HCT116 (cell line): ENCODE data around the gene TMEM271. TPM values are rescaled to one million over a fixed set of nuclear protein-coding genes. Genes with fewer than 3 reads are reported as not detected.

Experiments used
- ATAC-seq: fragments of 200-7000 bp; cut with Tn5 transposase; 2 replicates; pipeline ENCODE4 v1.9.1; 2020; ENCODE audit warnings: mild to moderate bottlenecking, moderate library complexity
- BruUV-seq: library from RNA; stranded (reverse); fragments of 400-500 nt; replicated peaks from 2 replicates; lab custom pipeline; 2021; lab: Mats Ljungman, UMichigan
- CTCF ChIA-PET: fragments of 300-600 bp; sonication (Branson Sonifier 250); formaldehyde crosslinking; loops from one replicate; lab custom pipeline; 2021; ENCODE audit warnings: antibody characterized with exemption; lab: Charles Lee
- POLR2A ChIA-PET: fragments of 300-600, 350-600 bp; sonication (Branson Sonifier 250); formaldehyde crosslinking; loops from one replicate; lab custom pipeline; 2021; ENCODE audit warnings: antibody characterized with exemption; lab: Charles Lee
- RAD21 ChIA-PET, 2 experiments: fragments of 300-600 bp; sonication (Branson Sonifier 250); formaldehyde crosslinking; loops; one replicate each; lab custom pipeline; 2023; ENCODE audit warnings: low total read pairs in 2 of 2; ENCODE audit not compliant: uncharacterized antibody in 2 of 2, unreplicated experiment in 2 of 2, low non-redundant PET in 1 of 2; lab: Charles Lee
- DNase-seq: peaks from one replicate; pipeline ENCODE4 v3.0.0-alpha.2; 2010; ENCODE audit warnings: low read depth, low spot score
- H2AFZ ChIP-seq: fragments of 200-600 bp; shearing (Covaris generic), sonication (generic); 2 replicates; pipeline ENCODE4 v1.6.1; 2017; ENCODE audit warnings: low read depth, mixed run types, mixed read lengths, antibody characterized with exemption, low read length; ENCODE audit not compliant: poor library complexity, severe bottlenecking
- H3K27ac ChIP-seq: 2 replicates; pipeline ENCODE4 v1.5.1; 2012; ENCODE audit warnings: low read depth, low read length
- H3K27me3 ChIP-seq: fragments of 200-600 bp; sonication (generic); 2 replicates; pipeline ENCODE4 v1.6.1; 2016; ENCODE audit warnings: mixed run types, low read length, mixed read lengths; ENCODE audit not compliant: insufficient read depth
- H3K36me3 ChIP-seq, 2 experiments: fragments of 200-500 bp in 1 of 2; fragments of 200-600 bp in 1 of 2; sonication (Bioruptor generic) in 1 of 2; sonication (generic) in 1 of 2; 2 replicates each; pipeline versions ENCODE4 v1.5.1 to v1.6.1; 2014 to 2016; ENCODE audit warnings: low read length in 2 of 2, inconsistent platforms in 1 of 2, mixed read lengths in 1 of 2, mixed run types in 1 of 2; ENCODE audit not compliant: insufficient read depth in 2 of 2, control insufficient read depth in 1 of 2
- H3K4me1 ChIP-seq, 2 experiments: fragments of 200-600 bp in 1 of 2; sonication (generic) in 1 of 2; 2 replicates each; pipeline versions ENCODE4 v1.5.1 to v1.6.1; 2012 to 2017; ENCODE audit warnings: low read length in 2 of 2, inconsistent platforms in 1 of 2, mild to moderate bottlenecking in 1 of 2, mixed read lengths in 1 of 2, mixed run types in 1 of 2, moderate library complexity in 1 of 2; ENCODE audit not compliant: insufficient read depth in 2 of 2, control insufficient read depth in 1 of 2
- H3K4me2 ChIP-seq: fragments of 200-600 bp; sonication (generic); 2 replicates; pipeline ENCODE4 v1.6.1; 2017; ENCODE audit warnings: mixed run types, low read length, mixed read lengths
- H3K4me3 ChIP-seq, 2 experiments: fragments of 200-600 bp in 1 of 2; sonication (generic) in 1 of 2; replicated peaks in 1 of 2; 2 replicates each; pipeline ENCODE4 v1.5.1; 2011 to 2016; ENCODE audit warnings: low read length in 2 of 2, control low read depth in 1 of 2, low read depth in 1 of 2, mild to moderate bottlenecking in 1 of 2, mixed read lengths in 1 of 2, mixed run types in 1 of 2
- H3K79me2 ChIP-seq: fragments of 200-600 bp; sonication (generic); 2 replicates; pipeline ENCODE4 v1.6.1; 2017; ENCODE audit warnings: mild to moderate bottlenecking, mixed run types, low read length, moderate library complexity, mixed read lengths; ENCODE audit not compliant: insufficient read depth
- H3K9ac ChIP-seq: fragments of 200-600 bp; sonication (generic); 2 replicates; pipeline ENCODE4 v1.6.1; 2016; ENCODE audit warnings: low read length, mixed read lengths
- H3K9me2 ChIP-seq: fragments of 200-600 bp; sonication (generic), shearing (Covaris generic); 2 replicates; pipeline ENCODE4 v1.6.1; 2017; ENCODE audit warnings: mixed run types, mild to moderate bottlenecking, moderate library complexity; ENCODE audit not compliant: insufficient read depth
- H3K9me3 ChIP-seq, 2 experiments: fragments of 200-500 bp in 1 of 2; fragments of 200-600 bp in 1 of 2; sonication (Bioruptor generic) in 1 of 2; sonication (generic) in 1 of 2; 2 replicates each; pipeline ENCODE4 v1.6.1; 2014 to 2017; ENCODE audit warnings: low read length in 2 of 2, mixed read lengths in 2 of 2, inconsistent platforms in 1 of 2, low read depth in 1 of 2, mild to moderate bottlenecking in 1 of 2, mixed run types in 1 of 2, moderate library complexity in 1 of 2; ENCODE audit not compliant: control insufficient read depth in 1 of 2, insufficient read depth in 1 of 2
- H4K20me1 ChIP-seq: fragments of 200-600 bp; sonication (generic), shearing (Covaris generic); 2 replicates; pipeline ENCODE4 v1.6.1; 2017; ENCODE audit warnings: mixed run types, mild to moderate bottlenecking, moderate library complexity; ENCODE audit not compliant: insufficient read depth
- EZH2 ChIP-seq: fragments of 200-600 bp; sonication (generic); IDR thresholded peaks from 2 replicates; pipeline ENCODE4 v1.6.1; 2017; ENCODE audit warnings: antibody characterized with exemption, mixed run types
- POLR2A ChIP-seq: IDR thresholded peaks from 2 replicates; pipeline ENCODE4 v1.7.0; 2011; ENCODE audit warnings: borderline replicate concordance; ENCODE audit not compliant: insufficient read depth, insufficient read length; ENCODE audit errors: extremely low read depth
- POLR2AphosphoS5 ChIP-seq: IDR thresholded peaks from 2 replicates; pipeline ENCODE4 v1.6.1; 2011; ENCODE audit warnings: mild to moderate bottlenecking, low read depth, low read length, moderate library complexity
- SRF ChIP-seq: IDR thresholded peaks from 2 replicates; pipeline ENCODE4 v1.6.1; 2012; ENCODE audit warnings: low read depth
- intact Hi-C: fragments of 100-400 bp; cut with micrococcal nuclease; formaldehyde crosslinking; loops from 2 replicates; pipeline ENCODE4 v1.10.0; 2022
- total RNA-seq: library from RNA; stranded (reverse); gene quantifications from one replicate; pipeline ENCODE4 v1.2.1, GENCODE V29; 2021; ENCODE audit not compliant: unreplicated experiment
- TF ChIP-seq, protein P1 (sequence below): IDR thresholded peaks from 2 replicates; pipeline ENCODE4 v1.6.1; 2011; ENCODE audit warnings: mild to moderate bottlenecking, low read length, moderate library complexity; ENCODE audit not compliant: insufficient replicate concordance; ENCODE audit errors: extremely low read depth
- TF ChIP-seq, protein P2 (sequence below), 3 experiments: fragments of 200-600 bp in 1 of 3; sonication (generic) in 1 of 3; IDR thresholded peaks in 2 of 3; conservative IDR thresholded peaks in 1 of 3; 2 replicates each; pipeline ENCODE4 v1.5.1; 2012 to 2017; ENCODE audit warnings: low read depth in 2 of 3, low read length in 2 of 3, antibody characterized with exemption in 1 of 3, borderline replicate concordance in 1 of 3, control low read depth in 1 of 3, mild to moderate bottlenecking in 1 of 3, mixed read lengths in 1 of 3, mixed run types in 1 of 3, moderate library complexity in 1 of 3; ENCODE audit not compliant: insufficient read depth in 1 of 3

The TMEM271 gene
- total RNA-seq, 1 experiment from 2014 or later, result not detected

GRCh38 chr4:613126-613525, 37.0 kb upstream of the TMEM271 start:
- ChIA-PET CTCF (no interaction called here), POLR2A (no interaction called here)
- TF ChIP-seq POLR2A (no peak), SRF (no peak), POLR2AphosphoS5 (no peak), EZH2 (no peak)
- TF ChIP-seq, protein P1, sequence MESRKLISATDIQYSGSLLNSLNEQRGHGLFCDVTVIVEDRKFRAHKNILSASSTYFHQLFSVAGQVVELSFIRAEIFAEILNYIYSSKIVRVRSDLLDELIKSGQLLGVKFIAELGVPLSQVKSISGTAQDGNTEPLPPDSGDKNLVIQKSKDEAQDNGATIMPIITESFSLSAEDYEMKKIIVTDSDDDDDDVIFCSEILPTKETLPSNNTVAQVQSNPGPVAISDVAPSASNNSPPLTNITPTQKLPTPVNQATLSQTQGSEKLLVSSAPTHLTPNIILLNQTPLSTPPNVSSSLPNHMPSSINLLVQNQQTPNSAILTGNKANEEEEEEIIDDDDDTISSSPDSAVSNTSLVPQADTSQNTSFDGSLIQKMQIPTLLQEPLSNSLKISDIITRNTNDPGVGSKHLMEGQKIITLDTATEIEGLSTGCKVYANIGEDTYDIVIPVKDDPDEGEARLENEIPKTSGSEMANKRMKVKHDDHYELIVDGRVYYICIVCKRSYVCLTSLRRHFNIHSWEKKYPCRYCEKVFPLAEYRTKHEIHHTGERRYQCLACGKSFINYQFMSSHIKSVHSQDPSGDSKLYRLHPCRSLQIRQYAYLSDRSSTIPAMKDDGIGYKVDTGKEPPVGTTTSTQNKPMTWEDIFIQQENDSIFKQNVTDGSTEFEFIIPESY, result no peak
- TF ChIP-seq, protein P2, sequence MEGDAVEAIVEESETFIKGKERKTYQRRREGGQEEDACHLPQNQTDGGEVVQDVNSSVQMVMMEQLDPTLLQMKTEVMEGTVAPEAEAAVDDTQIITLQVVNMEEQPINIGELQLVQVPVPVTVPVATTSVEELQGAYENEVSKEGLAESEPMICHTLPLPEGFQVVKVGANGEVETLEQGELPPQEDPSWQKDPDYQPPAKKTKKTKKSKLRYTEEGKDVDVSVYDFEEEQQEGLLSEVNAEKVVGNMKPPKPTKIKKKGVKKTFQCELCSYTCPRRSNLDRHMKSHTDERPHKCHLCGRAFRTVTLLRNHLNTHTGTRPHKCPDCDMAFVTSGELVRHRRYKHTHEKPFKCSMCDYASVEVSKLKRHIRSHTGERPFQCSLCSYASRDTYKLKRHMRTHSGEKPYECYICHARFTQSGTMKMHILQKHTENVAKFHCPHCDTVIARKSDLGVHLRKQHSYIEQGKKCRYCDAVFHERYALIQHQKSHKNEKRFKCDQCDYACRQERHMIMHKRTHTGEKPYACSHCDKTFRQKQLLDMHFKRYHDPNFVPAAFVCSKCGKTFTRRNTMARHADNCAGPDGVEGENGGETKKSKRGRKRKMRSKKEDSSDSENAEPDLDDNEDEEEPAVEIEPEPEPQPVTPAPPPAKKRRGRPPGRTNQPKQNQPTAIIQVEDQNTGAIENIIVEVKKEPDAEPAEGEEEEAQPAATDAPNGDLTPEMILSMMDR (IDR thresholded peaks at IDR 0.05 in 2 of 3, conservative IDR thresholded peaks at IDR 0.05 in 1 of 3; ENCODE audit: borderline replicate concordance in 1 of 3, insufficient read depth in 1 of 3, low read depth in 2 of 3, low read length in 2 of 3), result no peak
- TF ChIP-seq, all 23 proteins: peak for 0
- RAD21 ChIA-PET, result no interaction called here
- no peak overlapping the region for H3K9ac ChIP-seq
- no peaks in the 10 kb centered on the region for H3K36me3 ChIP-seq
- no peaks in the 10 kb centered on the region for H3K9me2 ChIP-seq
- H3K79me2 ChIP-seq, result no peaks in the 10 kb centered on the region
- H3K4me2 ChIP-seq, result no peak overlapping the region
- peaks cover 9 to 18% of the 10 kb centered on the region in 2 experiments; a peak in 3 of 4 replicates for H3K4me1 ChIP-seq
- intact Hi-C loops, result no loop called here
- no peaks in the 10 kb centered on the region for H4K20me1 ChIP-seq
- no peak overlapping the region for H3K27ac ChIP-seq
- no peak overlapping the region for H2AFZ ChIP-seq
- BruUV-seq, result no TSS peak
- DNase-seq, result no peak
- H3K27me3 ChIP-seq, result no peaks in the 10 kb centered on the region
- H3K9me3 ChIP-seq, result no peaks in the 10 kb centered on the region
- H3K4me3 ChIP-seq, result no peak overlapping the region
- ATAC-seq, result no peak
